HepG2 (cell line): ENCODE measurements around the gene B3GAT3. TPM values are rescaled to one million over a fixed set of nuclear protein-coding genes. Genes with fewer than 3 reads are reported as not detected.

Source experiments
- E2F2 ChIP-seq: sonication (generic); formaldehyde crosslinking; IDR thresholded peaks from 2 replicates; pipeline ENCODE4 v1.4.0; 2020; ENCODE audit warnings: missing genetic modification reagents, borderline replicate concordance
- HMG20A ChIP-seq: IDR thresholded peaks from 2 replicates; pipeline ENCODE4 v1.6.1; 2016; ENCODE audit warnings: borderline replicate concordance
- MIER3 ChIP-seq: IDR thresholded peaks from 2 replicates; pipeline ENCODE4 v1.6.1; 2016; ENCODE audit warnings: missing compliant biosample characterization, borderline replicate concordance
- RFX3 ChIP-seq: IDR thresholded peaks from 2 replicates; pipeline ENCODE4 v1.6.1; 2016; ENCODE audit warnings: missing biosample characterization, missing genetic modification reagents
- SIX1 ChIP-seq: sonication (generic); formaldehyde crosslinking; IDR thresholded peaks from 2 replicates; pipeline ENCODE4 v1.4.0; 2020; ENCODE audit warnings: missing genetic modification reagents, borderline replicate concordance
- polyA plus RNA-seq, 8 experiments: library from polyadenylated mRNA; depleted of rRNA in 3 of 8; stranded (reverse) in 7 of 8; unstranded in 1 of 8; fragments of >200 nt; fragmentation: Illumina TruSeq in 4 of 8; extraction: Trizol in 4 of 8; gene quantifications; 2 replicates each; pipeline versions ENCODE4 v1.2.1 to v1.2.3, GENCODE V29; 2011 to 2016; ENCODE audit warnings: low read depth in 4 of 8, missing spikeins in 1 of 8, mixed read lengths in 1 of 8; ENCODE audit not compliant: insufficient read depth in 1 of 8
- total RNA-seq, 5 experiments: library from RNA; depleted of rRNA; stranded (reverse); fragments of >200 nt; fragmentation: Illumina TruSeq; extraction: Trizol; gene quantifications; 2 replicates each; pipeline ENCODE4 v1.2.3, GENCODE V29; 2016; ENCODE audit warnings: low read depth in 1 of 5
- TF ChIP-seq, protein P1 (sequence below): sonication (generic); formaldehyde crosslinking; IDR thresholded peaks from 2 replicates; pipeline ENCODE4 v1.5.1; 2020; ENCODE audit warnings: mild to moderate bottlenecking, moderate library complexity, missing genetic modification reagents
- TF ChIP-seq, protein P2 (sequence below): sonication (generic); formaldehyde crosslinking; IDR thresholded peaks from 2 replicates; pipeline ENCODE4 v1.8.1; 2023; ENCODE audit warnings: missing genetic modification reagents, inconsistent platforms, borderline replicate concordance
- TF ChIP-seq, protein P3 (sequence below): sonication (generic); formaldehyde crosslinking; IDR thresholded peaks from one replicate; pipeline ENCODE4 v1.5.1; 2020; ENCODE audit warnings: mild to moderate bottlenecking, missing genetic modification reagents; ENCODE audit errors: not compliant biosample characterization
- TF ChIP-seq, protein P4 (sequence below): fragments of 450-650 bp; IDR thresholded peaks from 2 replicates; pipeline ENCODE4 v1.6.1; 2017
- TF ChIP-seq, protein P5 (sequence below): sonication (generic); formaldehyde crosslinking; IDR thresholded peaks from 2 replicates; pipeline ENCODE4 v1.4.0; 2020; ENCODE audit warnings: mild to moderate bottlenecking, low read depth, missing genetic modification reagents

Gene B3GAT3
- total and polyA plus RNA-seq, 2 of the 13 experiments (the other 11 are each of a cell fraction or from before 2014, with no cell fraction given) = 21.3 to 26.1 TPM

GRCh38 chr11:62573006-62573591 lies 48.7 kb downstream of the B3GAT3 start (continued):
- TF ChIP-seq, protein P1, sequence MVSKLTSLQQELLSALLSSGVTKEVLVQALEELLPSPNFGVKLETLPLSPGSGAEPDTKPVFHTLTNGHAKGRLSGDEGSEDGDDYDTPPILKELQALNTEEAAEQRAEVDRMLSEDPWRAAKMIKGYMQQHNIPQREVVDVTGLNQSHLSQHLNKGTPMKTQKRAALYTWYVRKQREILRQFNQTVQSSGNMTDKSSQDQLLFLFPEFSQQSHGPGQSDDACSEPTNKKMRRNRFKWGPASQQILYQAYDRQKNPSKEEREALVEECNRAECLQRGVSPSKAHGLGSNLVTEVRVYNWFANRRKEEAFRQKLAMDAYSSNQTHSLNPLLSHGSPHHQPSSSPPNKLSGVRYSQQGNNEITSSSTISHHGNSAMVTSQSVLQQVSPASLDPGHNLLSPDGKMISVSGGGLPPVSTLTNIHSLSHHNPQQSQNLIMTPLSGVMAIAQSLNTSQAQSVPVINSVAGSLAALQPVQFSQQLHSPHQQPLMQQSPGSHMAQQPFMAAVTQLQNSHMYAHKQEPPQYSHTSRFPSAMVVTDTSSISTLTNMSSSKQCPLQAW (CRISPR knock-in tag) = no peak
- TF ChIP-seq MIER3 (CRISPR knock-in tag) (no peak), E2F2 (no peak), SIX1 (CRISPR knock-in tag) (no peak), HMG20A (CRISPR knock-in tag) (no peak), RFX3 (no peak)
- TF ChIP-seq, protein P2, sequence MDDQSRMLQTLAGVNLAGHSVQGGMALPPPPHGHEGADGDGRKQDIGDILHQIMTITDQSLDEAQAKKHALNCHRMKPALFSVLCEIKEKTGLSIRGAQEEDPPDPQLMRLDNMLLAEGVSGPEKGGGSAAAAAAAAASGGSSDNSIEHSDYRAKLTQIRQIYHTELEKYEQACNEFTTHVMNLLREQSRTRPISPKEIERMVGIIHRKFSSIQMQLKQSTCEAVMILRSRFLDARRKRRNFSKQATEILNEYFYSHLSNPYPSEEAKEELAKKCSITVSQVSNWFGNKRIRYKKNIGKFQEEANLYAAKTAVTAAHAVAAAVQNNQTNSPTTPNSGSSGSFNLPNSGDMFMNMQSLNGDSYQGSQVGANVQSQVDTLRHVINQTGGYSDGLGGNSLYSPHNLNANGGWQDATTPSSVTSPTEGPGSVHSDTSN (CRISPR knock-in tag) = no peak
- TF ChIP-seq, protein P3, sequence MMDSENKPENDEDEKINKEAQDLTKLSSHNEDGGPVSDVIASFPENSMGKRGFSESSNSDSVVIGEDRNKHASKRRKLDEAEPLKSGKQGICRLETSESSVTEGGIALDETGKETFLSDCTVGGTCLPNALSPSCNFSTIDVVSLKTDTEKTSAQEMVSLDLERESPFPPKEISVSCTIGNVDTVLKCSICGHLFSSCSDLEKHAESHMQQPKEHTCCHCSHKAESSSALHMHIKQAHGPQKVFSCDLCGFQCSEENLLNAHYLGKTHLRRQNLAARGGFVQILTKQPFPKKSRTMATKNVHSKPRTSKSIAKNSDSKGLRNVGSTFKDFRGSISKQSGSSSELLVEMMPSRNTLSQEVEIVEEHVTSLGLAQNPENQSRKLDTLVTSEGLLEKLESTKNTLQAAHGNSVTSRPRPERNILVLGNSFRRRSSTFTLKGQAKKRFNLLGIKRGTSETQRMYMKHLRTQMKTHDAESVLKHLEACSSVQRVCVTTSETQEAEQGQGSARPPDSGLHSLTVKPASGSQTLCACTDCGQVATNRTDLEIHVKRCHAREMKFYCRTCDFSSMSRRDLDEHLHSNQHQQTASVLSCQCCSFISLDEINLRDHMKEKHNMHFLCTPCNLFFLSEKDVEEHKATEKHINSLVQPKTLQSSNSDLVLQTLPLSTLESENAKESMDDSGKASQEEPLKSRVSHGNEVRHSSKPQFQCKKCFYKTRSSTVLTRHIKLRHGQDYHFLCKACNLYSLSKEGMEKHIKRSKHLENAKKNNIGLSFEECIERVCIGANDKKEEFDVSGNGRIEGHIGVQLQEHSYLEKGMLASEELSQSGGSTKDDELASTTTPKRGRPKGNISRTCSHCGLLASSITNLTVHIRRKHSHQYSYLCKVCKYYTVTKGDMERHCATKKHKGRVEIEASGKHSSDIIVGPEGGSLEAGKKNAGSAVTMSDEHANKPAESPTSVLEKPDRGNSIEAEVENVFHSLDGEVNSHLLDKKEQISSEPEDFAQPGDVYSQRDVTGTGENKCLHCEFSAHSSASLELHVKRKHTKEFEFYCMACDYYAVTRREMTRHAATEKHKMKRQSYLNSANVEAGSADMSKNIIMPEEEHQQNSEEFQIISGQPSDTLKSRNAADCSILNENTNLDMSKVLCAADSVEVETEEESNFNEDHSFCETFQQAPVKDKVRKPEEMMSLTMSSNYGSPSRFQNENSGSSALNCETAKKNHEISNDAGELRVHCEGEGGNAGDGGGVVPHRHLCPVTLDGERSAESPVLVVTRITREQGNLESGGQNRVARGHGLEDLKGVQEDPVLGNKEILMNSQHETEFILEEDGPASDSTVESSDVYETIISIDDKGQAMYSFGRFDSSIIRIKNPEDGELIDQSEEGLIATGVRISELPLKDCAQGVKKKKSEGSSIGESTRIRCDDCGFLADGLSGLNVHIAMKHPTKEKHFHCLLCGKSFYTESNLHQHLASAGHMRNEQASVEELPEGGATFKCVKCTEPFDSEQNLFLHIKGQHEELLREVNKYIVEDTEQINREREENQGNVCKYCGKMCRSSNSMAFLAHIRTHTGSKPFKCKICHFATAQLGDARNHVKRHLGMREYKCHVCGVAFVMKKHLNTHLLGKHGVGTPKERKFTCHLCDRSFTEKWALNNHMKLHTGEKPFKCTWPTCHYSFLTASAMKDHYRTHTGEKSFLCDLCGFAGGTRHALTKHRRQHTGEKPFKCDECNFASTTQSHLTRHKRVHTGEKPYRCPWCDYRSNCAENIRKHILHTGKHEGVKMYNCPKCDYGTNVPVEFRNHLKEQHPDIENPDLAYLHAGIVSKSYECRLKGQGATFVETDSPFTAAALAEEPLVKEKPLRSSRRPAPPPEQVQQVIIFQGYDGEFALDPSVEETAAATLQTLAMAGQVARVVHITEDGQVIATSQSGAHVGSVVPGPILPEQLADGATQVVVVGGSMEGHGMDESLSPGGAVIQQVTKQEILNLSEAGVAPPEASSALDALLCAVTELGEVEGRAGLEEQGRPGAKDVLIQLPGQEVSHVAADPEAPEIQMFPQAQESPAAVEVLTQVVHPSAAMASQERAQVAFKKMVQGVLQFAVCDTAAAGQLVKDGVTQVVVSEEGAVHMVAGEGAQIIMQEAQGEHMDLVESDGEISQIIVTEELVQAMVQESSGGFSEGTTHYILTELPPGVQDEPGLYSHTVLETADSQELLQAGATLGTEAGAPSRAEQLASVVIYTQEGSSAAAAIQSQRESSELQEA (CRISPR knock-in tag) = no peak
- TF ChIP-seq, protein P4, sequence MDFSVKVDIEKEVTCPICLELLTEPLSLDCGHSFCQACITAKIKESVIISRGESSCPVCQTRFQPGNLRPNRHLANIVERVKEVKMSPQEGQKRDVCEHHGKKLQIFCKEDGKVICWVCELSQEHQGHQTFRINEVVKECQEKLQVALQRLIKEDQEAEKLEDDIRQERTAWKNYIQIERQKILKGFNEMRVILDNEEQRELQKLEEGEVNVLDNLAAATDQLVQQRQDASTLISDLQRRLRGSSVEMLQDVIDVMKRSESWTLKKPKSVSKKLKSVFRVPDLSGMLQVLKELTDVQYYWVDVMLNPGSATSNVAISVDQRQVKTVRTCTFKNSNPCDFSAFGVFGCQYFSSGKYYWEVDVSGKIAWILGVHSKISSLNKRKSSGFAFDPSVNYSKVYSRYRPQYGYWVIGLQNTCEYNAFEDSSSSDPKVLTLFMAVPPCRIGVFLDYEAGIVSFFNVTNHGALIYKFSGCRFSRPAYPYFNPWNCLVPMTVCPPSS = no peak
- TF ChIP-seq, protein P5, sequence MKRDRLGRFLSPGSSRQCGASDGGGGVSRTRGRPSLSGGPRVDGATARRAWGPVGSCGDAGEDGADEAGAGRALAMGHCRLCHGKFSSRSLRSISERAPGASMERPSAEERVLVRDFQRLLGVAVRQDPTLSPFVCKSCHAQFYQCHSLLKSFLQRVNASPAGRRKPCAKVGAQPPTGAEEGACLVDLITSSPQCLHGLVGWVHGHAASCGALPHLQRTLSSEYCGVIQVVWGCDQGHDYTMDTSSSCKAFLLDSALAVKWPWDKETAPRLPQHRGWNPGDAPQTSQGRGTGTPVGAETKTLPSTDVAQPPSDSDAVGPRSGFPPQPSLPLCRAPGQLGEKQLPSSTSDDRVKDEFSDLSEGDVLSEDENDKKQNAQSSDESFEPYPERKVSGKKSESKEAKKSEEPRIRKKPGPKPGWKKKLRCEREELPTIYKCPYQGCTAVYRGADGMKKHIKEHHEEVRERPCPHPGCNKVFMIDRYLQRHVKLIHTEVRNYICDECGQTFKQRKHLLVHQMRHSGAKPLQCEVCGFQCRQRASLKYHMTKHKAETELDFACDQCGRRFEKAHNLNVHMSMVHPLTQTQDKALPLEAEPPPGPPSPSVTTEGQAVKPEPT (CRISPR knock-in tag) = no peak
